NCI-H1092 (cell line): ENCODE results near the gene MAGEA1.
"Not testable (repeated sequence)": the region's sequence is repeated elsewhere in the genome, so short reads cannot be mapped to it uniquely, and the experiment has no call there.

Experiments used
- DNase-seq: peaks from one replicate; lab custom pipeline; 2025; lab: John Stamatoyannopoulos, UW

The MAGEA1 gene

GRCh38 chrX:153179131-153179530 is at the start of gene MAGEA1:
MAGEA1 (plus strand) TSS chrX:153179284; CDS start chrX:153182390, 3,106 bp downstream.
- no peak for DNase-seq

GRCh38 chrX:153132924-153133323 is 46.2 kb upstream of the MAGEA1 start:
- not testable (repeated sequence) for DNase-seq

GRCh38 chrX:153139074-153139473 is 40.0 kb upstream of the MAGEA1 start:
- not testable (repeated sequence) for DNase-seq

- not testable (repeated sequence) for DNase-seq
These were observed 32.8 kb upstream of the MAGEA1 start for GRCh38 chrX:153146288-153146687.

- DNase-seq, result no peak
These were observed 25.6 kb upstream of the MAGEA1 start for GRCh38 chrX:153153516-153153915.

- DNase-seq, result no peak
These were observed 21.6 kb upstream of the MAGEA1 start for GRCh38 chrX:153157450-153157849.

GRCh38 chrX:153158319-153158718 is 20.8 kb upstream of the MAGEA1 start:
- DNase-seq, result no peak

- no peak for DNase-seq
These were observed 17.1 kb upstream of the MAGEA1 start for GRCh38 chrX:153161952-153162351.

GRCh38 chrX:153164733-153165132 is 14.4 kb upstream of the MAGEA1 start:
- DNase-seq, result no peak

- DNase-seq, result not testable (repeated sequence)
These were observed 10.7 kb upstream of the MAGEA1 start for GRCh38 chrX:153168423-153168822.

- no peak for DNase-seq
These were observed 2.7 kb downstream of the MAGEA1 start for GRCh38 chrX:153181822-153182221.

GRCh38 chrX:153184787-153185186 is 5.7 kb downstream of the MAGEA1 start:
- peak; percentile 8 for DNase-seq

- DNase-seq, result no peak
These were observed 11.3 kb downstream of the MAGEA1 start for GRCh38 chrX:153190381-153190780.

GRCh38 chrX:153200462-153200861 is 21.4 kb downstream of the MAGEA1 start:
- DNase-seq, result no peak

GRCh38 chrX:153206425-153207046 is 27.5 kb downstream of the MAGEA1 start:
- no peak for DNase-seq

- no peak for DNase-seq
These were observed 30.3 kb downstream of the MAGEA1 start for GRCh38 chrX:153209347-153209746.

- no peak for DNase-seq
These were observed 35.9 kb downstream of the MAGEA1 start for GRCh38 chrX:153214934-153215333.

GRCh38 chrX:153216926-153217325 is 37.8 kb downstream of the MAGEA1 start:
- DNase-seq, result no peak

- no peak for DNase-seq
These were observed 46.5 kb downstream of the MAGEA1 start for GRCh38 chrX:153225438-153226098.

GRCh38 chrX:153226344-153227185 is 47.5 kb downstream of the MAGEA1 start:
- DNase-seq, result no peak
